RPMI8226 (cell line): ENCODE data around the gene ORMDL1.
A peak's percentile ranks its signal among the peaks of the same experiment; 100 is the strongest.
"Not testable (repeated sequence)": the region's sequence is repeated elsewhere in the genome, so short reads cannot be mapped to it uniquely, and the experiment has no call there.

Experiments used
- DNase-seq: peaks from one replicate; pipeline ENCODE4 v3.0.0-alpha.2; 2015

The ORMDL1 gene

DNA sequence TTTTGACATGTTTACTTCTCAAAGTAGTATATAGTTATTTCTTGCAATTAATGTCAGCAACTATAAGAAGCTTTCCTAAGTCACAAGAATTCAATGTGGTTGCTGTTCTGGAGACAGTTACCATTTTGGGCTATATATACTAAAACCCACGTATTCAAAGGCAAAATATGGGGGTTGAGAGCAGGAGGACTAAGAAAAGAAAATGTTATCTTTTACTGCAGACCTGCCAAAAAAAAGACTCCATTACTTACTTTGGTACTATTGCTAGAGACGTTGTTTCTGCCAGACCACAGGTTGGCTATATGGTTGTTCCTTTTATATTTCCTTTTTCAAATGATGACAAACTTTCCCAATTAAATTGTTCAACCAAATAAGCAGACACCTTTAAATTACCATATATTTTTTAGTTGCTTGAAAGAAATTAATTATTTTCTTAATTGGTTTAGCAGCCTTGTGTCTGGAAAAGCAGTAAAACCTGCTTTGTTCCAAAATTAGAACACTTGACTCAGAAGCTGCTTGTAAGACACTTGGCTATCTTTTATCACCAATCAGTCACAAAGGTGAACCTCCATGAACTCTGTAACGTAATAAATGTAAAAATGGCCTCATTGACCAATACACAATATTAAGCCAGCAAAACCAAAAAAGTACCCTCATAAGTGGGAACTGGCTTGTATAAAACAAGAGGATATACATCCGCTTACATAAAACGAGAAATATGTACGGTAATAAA lies 13.4 kb downstream of the ORMDL1 start:
- no peak for DNase-seq

DNA sequence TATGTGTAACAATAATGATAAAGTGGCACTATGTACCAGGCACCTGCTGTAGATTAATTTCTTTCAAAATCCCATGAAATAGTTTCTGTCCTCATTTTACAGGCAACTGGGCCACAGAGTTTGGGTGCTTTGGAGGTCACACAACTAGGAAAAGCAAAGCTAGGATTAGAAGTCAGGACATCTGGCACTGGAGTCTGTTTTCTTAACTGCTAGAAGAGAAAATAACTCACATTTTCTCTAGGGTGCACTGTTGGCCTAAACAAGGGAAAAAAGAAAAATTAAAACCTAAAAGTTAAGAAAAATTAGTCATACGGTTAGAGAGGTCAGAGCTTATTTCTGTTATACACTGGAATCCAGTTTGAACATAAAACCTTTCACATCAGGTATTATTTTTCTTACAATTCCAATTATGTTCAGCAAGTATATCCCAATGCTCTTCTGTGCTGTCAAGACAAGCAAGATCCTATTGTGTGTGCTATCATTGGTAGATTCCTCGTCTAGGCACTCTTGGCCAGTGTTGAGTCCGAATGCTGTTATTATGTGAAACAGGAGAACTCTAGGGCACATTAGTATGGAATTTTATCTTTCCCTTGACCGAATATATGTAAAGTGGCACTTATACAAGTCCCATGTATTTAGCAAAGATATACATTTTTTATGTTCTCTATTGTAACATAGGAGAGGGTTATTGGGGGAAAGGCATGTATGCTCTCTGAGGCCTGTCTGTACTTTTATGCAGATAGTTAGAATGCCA lies 20.1 kb downstream of the ORMDL1 start:
- no peak for DNase-seq

DNA sequence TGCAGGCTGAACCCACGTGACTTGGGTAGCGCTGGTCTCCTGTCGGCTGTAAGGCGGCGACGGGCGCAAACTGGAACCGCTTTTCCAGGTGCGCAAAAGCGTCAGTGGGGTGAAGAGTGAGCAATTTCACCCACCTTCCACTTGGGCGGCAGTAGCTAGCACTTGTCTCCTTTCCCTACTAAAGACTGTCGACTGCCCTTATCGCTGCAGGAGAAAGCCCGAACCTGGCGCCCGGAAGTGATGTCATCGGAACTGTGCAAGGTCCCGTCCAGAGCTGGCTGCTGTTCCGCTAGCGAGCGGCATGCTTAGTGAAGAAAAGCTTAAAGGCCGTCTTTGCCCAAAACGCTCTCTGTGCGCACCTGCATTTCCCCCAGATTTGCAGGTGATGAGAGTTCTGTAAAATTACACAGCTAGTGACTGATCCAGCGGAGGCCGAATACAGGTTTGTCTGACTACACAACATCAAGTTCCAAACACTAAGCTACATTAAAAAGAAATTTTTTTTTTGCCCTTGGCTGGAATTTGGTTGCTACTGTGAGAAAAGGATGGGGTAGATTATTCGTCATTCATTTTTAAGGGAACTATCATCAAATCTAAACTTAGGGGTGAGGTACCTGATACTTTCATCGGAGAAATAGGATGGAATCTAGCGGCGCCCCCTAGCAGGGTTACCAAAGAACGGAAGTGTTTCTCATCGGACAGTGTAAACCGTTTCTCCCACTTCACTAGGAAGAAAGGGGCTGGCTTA lies 21.4 kb downstream of the ORMDL1 start, which contains the start of gene OSGEPL1:
OSGEPL1 (minus strand) TSS at position 242 of the 748 bp plus-strand sequence. CDS start 1,152 bp downstream, outside the sequence.
- DNase-seq: peak; percentile 97

DNA sequence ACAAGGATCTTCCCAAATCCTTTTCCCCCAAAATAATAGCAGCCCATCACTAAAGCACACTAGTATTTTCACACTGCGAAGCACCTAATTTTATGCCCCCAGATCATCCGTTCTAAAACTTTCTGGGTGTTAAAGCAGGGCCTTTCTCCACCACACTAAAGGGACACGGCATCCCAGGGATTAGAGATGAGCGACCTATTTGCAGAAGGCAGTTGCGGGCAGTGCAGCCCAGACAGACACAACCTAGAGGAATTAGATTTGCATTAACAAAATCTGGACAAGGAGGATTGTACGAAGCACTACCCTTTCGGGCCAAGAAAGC lies 21.9 kb downstream of the ORMDL1 start:
- no peak for DNase-seq

DNA sequence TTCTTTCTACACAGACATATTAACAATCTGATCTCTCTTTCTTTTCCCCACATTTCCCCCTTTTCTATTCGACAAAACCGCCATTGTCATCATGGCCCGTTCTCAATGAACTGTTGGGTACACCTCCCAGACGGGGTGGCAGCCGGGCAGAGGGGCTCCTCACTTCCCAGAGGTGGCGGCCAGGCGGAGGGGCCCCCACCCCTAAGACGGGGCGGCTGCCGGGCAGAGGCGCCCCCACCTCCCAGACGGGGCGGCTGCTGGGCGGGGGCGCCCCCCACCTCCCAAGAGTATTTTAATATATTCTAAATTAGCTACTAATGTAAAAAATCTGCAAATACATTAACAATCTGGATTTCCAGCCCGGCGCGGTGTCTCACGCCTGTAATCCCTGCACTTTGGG lies 24.0 kb downstream of the ORMDL1 start:
- DNase-seq: not testable (repeated sequence)

DNA sequence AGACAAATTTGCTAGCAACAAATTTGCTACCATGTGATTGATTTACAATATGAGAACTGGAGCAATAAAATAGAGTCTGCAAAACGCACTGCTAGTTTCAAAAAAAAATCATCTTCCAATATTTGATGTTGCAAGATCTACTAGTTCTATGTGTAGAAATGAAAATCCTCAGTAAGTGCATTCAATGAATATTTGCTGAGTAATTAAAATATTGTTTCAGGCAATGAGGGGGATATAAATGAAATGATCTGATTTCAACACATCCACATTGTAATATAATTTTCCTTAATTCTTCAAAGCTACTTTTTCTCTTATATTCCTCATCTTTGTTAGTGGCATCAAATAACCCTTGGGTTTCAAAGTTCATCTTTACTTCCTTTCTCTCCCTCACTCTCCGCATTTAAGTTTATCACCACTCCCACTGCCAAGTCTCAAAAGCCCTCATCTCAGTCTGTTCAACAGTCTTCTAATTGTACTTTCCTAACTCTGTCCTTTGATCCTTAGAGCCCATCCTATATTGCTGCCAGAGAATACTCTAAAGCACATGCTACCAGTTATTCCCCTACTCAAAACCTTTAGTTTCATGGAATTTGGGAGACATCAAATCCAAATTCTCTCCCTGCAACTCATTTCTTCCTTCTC lies 27.7 kb downstream of the ORMDL1 start:
- no peak for DNase-seq

DNA sequence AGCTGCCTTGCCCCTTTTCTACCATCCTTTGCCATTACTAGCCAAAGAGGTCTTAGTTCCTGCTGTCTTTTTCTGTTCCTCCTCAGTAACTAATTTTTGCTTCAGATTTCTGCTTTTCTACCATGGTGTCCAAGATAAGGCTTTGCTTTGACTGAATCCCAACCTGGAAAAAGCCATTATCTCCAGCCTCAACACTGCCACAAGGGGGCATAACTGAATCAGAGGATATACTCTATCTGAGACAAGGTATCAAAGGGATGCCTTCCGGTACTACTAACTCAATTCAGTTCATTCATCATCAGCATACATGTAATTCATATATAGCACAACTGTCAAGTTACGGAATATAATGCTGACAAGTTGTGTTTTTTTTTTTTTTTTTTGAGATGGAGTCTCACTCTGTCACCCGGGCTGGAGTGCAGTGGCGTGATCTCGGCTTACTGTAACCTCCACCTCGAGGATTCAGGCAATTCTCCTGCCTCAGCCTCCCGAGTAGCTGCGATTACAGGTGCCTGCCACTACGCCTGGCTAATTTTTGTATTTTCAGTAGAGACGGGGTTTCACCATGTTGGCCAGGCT lies 33.0 kb downstream of the ORMDL1 start:
- DNase-seq: peak; percentile 51

DNA sequence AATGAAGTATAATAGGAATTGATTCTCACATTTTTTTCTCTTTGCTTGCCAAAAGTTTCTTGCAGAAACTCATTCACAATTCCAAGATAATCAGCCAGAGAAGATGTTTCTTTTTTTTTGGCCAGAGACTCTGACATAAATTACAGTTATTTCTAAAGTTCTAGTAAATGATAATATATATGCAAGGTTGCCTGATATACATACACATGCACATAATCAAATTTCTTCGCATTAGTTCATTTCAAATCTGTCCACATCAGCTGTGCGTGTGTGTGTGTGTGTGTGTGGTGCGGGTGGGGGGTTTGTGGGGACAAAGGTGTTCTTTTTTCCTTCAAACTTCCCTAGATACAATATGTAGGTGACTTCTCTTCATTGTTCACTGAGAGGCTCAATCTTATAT lies 54.7 kb downstream of the ORMDL1 start:
- DNase-seq: no peak

DNA sequence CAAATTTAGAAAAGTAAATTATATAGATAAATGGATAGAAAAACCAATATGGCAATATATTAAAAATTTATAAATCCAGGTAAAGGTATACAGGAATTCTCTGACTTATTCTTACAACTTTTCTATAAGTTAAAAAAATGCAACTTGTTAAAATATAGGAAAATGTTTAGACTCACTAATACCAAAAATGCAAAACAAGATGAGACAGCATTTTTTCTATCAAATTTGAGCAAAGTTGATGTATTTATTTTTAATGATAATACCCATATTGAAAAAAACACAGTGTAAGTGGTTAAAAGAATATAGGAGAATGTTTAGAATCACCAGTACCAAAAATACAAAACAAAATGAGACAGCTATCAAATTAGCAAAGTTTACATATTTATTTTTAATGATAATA lies 57.3 kb downstream of the ORMDL1 start:
- DNase-seq: no peak

DNA sequence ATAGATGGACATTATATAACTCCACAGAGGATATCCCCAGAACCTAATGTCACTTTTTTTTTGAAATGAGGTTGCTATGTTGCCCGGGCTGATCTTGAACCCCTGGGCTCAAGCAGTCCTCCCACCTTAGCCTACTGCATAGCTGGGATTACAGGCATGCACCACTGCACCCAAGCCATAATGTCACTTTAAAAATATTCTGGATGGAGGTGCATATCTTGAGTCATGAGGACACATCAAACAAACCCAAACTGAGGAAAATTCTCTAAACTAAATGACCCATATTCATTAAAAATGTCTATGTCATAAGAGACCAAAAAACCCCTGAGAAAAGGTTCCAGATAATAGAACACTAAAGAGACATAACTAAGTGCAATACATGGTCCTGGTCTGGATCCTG lies 57.9 kb downstream of the ORMDL1 start:
- no peak for DNase-seq

DNA sequence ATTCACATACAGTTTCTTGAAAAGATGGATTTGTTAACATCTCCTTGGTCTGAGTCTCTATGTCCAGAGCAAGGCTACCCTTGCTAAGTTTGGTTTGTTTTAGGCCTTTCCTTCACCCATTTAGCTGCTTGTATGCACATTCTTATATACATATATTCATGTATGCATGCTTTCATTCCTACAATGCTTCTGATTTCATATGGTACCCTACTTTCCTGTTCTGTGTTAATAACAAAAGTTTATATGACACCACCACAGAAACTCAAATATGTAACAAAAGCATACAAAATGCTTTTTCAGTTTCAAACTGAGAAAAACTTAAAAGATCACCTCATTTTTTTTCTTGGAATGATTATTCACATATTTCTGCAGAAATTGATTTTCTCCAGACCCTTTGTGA lies 60.9 kb downstream of the ORMDL1 start:
- no peak for DNase-seq
